ENCODE data around the gene ANKS1B.

Gene ANKS1B

DNA sequence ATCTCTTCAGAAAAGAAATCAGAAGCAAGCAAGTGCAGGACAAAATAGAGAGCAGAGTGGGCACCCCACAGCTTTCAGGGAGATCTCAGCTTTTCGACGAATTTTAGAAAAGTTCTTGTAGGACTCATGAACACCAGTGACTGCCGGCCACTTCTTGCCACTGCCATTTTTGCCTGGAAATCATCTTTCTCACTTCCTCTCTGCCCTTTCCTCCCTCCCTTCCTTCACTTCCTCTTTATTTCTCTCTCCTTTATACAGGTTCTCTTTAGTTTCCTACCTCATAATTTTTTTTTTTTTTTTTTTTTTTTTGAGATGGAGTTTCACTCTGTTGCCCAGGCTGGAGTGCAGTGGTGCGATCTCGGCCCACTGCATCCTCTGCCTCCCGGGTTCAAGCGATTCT, 1154.1 kb downstream of the ANKS1B start:
- ChIA-PET POLR2A (no interaction called here), CTCF (interaction anchor here (0.8 kb wide), 1 partner anchor 101 kb away, joined by 4 read pairs; no protein-coding TSS in a partner anchor)
- Histone ChIP-seq H3K36me3 (ENCODE audit: control insufficient read depth in 2 of 2, insufficient read depth in 1 of 2, low read length in 2 of 2) (no peaks in the 10 kb centered on the region), H3K4me1 (ENCODE audit: control insufficient read depth, insufficient read depth, low read length) (no peaks in the 10 kb centered on the region), H3K27ac (ENCODE audit: extremely low read depth, low read depth, low read length) (no peak overlapping the region), H3K9me3 (ENCODE audit: control insufficient read depth, insufficient read depth, low read depth, low read length) (no peaks in the 10 kb centered on the region), H3K4me3 (ENCODE audit: low read depth, low read length) (no peak overlapping the region)
- TF ChIP-seq, protein P1, sequence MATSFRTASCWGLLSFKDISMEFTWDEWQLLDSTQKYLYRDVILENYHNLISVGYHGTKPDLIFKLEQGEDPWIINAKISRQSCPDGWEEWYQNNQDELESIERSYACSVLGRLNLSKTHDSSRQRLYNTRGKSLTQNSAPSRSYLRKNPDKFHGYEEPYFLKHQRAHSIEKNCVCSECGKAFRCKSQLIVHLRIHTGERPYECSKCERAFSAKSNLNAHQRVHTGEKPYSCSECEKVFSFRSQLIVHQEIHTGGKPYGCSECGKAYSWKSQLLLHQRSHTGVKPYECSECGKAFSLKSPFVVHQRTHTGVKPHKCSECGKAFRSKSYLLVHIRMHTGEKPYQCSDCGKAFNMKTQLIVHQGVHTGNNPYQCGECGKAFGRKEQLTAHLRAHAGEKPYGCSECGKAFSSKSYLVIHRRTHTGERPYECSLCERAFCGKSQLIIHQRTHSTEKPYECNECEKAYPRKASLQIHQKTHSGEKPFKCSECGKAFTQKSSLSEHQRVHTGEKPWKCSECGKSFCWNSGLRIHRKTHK (tag by site-specific recombination; IDR thresholded peaks at IDR 0.05) = no peak
- no peak for TF ChIP-seq ZBTB17 (tag by site-specific recombination; IDR thresholded peaks at IDR 0.05)

DNA sequence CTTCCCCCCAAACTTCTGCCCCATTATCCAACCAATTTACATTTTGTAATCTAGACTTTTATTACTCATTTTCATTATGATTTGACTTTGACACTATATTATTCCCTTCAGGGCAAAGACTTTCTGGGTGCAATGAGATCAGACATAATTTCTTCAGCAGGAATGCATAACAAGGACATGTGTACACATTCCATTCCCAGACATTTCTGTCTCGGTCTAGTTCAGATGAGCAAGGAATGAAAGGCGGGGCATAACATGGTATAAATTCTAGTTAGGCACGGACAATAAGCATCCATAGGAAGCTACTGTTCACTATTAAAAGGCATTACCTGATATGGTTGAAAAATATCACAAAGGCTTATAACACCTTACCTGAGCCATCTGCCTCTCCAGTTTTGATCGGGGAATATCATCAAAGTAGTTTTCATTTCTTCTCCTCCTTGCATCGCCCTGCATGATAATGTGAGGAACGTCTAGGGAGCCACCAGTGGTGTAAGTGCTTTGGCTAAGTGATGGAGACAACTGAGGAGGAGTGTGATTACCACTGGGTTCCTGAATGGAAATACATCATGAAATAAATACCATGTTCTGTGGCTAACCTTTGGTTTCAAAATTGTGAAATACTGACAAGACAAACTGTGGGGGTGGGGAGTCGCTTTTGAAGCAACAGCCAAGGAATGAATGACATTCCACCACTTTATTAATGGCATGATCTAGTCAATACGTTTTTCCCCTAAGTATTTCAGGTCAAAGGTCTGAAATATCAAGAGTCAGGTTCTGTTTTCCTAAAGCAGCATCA, 1155.7 kb downstream of the ANKS1B start:
- Histone ChIP-seq H3K4me1 (ENCODE audit: control insufficient read depth, insufficient read depth, low read length) (no peaks in the 10 kb centered on the region), H3K9me3 (ENCODE audit: control insufficient read depth, insufficient read depth, low read depth, low read length) (no peaks in the 10 kb centered on the region), H3K27ac (ENCODE audit: extremely low read depth, low read depth, low read length) (no peak overlapping the region), H3K4me3 (ENCODE audit: low read depth, low read length) (no peak overlapping the region), H3K36me3 (ENCODE audit: control insufficient read depth in 2 of 2, insufficient read depth in 1 of 2, low read length in 2 of 2) (no peaks in the 10 kb centered on the region)
- CTCF ChIA-PET = interaction anchor here (0.6 to 1.4 kb wide), 2 partner anchors 9 to 30 kb away, joined by 3 to 5 read pairs; no protein-coding TSS in a partner anchor
- TF ChIP-seq ZNF548 (tag by site-specific recombination; IDR thresholded peaks at IDR 0.05) (no peak), KLF7 (tag by site-specific recombination; IDR thresholded peaks at IDR 0.05; ENCODE audit: borderline replicate concordance) (no peak), SETDB1 (IDR thresholded peaks at IDR 0.05; ENCODE audit: insufficient read length, low read length) (no peak), ZNF521 (tag by site-specific recombination; IDR thresholded peaks at IDR 0.05) (no peak)
- TF ChIP-seq, protein P2, sequence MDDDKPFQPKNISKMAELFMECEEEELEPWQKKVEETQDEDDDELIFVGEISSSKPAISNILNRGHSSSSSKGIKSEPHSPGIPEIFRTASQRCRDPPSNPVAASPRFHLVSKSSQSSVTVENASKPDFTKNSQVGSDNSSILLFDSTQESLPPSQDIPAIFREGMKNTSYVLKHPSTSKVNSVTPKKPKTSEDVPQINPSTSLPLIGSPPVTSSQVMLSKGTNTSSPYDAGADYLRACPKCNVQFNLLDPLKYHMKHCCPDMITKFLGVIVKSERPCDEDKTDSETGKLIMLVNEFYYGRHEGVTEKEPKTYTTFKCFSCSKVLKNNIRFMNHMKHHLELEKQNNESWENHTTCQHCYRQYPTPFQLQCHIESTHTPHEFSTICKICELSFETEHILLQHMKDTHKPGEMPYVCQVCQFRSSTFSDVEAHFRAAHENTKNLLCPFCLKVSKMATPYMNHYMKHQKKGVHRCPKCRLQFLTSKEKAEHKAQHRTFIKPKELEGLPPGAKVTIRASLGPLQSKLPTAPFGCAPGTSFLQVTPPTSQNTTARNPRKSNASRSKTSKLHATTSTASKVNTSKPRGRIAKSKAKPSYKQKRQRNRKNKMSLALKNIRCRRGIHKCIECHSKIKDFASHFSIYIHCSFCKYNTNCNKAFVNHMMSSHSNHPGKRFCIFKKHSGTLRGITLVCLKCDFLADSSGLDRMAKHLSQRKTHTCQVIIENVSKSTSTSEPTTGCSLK (tag by site-specific recombination; IDR thresholded peaks at IDR 0.05) = no peak
- TF ChIP-seq, protein P3, sequence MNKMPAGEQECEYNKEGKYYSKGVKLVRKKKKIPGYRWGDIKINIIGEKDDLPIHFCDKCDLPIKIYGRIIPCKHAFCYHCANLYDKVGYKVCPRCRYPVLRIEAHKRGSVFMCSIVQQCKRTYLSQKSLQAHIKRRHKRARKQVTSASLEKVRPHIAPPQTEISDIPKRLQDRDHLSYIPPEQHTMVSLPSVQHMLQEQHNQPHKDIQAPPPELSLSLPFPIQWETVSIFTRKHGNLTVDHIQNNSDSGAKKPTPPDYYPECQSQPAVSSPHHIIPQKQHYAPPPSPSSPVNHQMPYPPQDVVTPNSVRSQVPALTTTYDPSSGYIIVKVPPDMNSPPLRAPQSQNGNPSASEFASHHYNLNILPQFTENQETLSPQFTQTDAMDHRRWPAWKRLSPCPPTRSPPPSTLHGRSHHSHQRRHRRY (tag by site-specific recombination; IDR thresholded peaks at IDR 0.05) = no peak
- TF ChIP-seq, protein P4, sequence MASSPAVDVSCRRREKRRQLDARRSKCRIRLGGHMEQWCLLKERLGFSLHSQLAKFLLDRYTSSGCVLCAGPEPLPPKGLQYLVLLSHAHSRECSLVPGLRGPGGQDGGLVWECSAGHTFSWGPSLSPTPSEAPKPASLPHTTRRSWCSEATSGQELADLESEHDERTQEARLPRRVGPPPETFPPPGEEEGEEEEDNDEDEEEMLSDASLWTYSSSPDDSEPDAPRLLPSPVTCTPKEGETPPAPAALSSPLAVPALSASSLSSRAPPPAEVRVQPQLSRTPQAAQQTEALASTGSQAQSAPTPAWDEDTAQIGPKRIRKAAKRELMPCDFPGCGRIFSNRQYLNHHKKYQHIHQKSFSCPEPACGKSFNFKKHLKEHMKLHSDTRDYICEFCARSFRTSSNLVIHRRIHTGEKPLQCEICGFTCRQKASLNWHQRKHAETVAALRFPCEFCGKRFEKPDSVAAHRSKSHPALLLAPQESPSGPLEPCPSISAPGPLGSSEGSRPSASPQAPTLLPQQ (tag by site-specific recombination; IDR thresholded peaks at IDR 0.05) = no peak
- POLR2A ChIA-PET = no interaction called here

DNA sequence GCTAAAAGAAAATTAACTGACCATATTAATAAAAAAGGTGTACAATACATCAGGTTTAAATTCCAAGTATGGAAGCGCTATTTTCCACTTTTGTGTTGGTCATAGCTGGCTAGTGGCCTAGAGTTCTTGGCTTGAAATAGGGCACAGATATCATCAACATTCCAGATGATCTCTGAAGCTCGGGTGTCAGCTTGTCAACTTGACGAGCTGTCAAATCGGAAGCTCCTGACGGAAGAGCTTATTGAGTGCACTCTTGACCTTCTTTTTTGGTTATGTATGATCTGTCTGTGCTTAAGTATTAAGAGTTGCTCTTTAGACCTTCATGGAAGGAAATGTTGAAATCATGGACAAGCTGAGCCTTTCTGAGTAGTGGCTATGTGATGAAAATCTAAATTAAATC, 1161.7 kb downstream of the ANKS1B start:
- TF ChIP-seq ZNF404 (tag by site-specific recombination; IDR thresholded peaks at IDR 0.05) = no peak
- POLR2A ChIA-PET = no interaction called here
- Histone ChIP-seq H3K4me3 (ENCODE audit: low read depth, low read length) (no peak overlapping the region), H3K36me3 (ENCODE audit: control insufficient read depth in 2 of 2, insufficient read depth in 1 of 2, low read length in 2 of 2) (no peaks in the 10 kb centered on the region), H3K9me3 (ENCODE audit: control insufficient read depth, insufficient read depth, low read depth, low read length) (no peaks in the 10 kb centered on the region), H3K4me1 (ENCODE audit: control insufficient read depth, insufficient read depth, low read length) (no peaks in the 10 kb centered on the region), H3K27ac (ENCODE audit: extremely low read depth, low read depth, low read length) (no peak overlapping the region)
- CTCF ChIA-PET = interaction anchor here (1.2 kb wide), 1 partner anchor 9 kb away, joined by 3 read pairs; no protein-coding TSS in a partner anchor

Measured in HEK293 (cell line).